GM18526 (cell line): ENCODE measurements around the gene OR2K2.

Experiments used
- POLR2A ChIP-seq: IDR thresholded peaks from 3 replicates; pipeline ENCODE4 v1.6.1; 2011; ENCODE audit not compliant: insufficient read length; ENCODE audit errors: extremely low read depth

OR2K2 gene

DNA sequence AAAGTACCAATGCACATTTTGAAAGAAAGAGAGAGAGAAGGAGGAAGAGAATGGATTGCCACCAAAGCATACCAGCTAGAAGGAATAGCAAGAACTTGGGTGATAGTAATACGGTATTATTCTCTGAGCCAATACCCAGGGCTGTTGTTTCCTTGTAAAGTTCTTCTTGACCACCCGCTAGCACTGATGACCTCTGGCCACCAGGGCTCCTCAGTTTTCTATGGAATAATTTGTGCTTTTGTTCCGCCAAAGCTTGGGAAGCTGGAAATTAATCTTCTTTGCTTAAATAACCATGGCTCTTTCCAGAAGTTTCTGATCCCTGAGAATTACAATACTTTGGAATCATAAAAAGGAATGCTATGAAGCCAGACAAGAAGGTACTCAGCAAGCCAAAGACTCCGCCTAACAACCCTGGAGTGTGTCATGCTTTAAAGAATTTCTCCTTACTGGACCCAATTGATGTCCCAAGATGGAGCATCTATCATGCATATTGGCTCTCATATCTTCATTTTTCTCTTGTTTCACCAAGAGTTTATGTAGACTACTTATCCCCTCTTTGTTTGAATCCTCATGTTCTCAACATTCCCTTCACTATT, 29.8 kb downstream of the OR2K2 start:
- no peak for TF ChIP-seq POLR2A

DNA sequence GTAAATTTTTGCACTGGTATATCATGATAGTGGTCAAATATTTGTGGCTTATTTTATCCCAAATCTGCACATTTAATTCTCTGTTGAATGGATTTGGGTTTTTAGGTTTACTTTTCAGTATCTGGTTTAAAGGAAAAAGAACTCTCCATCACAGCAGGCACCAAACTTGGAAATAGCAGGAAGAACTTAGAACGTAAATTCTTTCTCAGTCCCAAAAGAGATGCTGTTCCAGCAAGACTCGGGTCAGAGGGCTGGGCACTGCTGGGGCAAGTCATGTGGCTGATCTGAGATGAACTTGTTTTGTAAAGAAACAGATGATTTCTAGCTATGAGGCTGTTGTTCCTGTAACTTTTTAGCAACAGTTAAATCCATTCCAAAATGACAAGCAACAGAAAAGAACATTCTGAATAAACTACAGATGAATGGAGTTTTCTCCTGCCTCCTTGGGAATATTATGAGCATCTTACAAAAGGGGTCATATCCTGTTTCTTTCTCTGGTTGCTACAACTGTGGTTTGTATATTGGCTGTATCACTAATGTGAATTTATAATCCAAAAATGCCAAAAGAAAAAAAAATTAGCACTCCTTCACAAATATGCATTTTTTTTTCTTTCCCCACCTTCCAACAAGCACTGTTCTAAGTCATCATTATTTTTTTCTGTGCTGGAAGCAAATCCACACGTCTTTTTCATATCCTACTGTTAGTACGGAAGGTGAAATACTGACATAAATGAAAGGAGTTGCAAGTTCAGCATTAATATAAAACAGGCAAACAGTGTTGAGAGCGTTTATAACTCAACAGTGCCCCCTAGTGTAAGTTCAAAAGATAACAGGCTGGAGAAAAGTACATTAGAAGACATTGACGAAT, 31.1 kb downstream of the OR2K2 start:
- TF ChIP-seq POLR2A = no peak

DNA sequence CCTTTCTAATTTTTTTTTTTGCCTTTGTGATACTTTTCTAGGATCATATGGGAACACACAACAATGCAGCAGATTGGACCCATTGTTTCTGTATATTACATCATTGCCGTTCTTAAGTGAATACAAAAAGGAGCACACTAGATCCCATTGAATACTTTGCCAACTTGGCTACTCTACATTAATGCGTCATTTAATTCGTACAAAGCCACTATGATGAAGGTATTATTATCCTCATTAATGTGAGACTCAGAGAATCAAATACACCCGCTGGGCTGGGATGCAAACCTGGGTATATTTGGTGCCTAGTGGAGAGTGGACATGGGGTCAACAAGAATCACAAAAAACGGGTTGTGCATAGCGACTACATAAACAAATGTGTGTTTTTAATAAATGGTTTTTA, 31.9 kb downstream of the OR2K2 start:
- no peak for TF ChIP-seq POLR2A

DNA sequence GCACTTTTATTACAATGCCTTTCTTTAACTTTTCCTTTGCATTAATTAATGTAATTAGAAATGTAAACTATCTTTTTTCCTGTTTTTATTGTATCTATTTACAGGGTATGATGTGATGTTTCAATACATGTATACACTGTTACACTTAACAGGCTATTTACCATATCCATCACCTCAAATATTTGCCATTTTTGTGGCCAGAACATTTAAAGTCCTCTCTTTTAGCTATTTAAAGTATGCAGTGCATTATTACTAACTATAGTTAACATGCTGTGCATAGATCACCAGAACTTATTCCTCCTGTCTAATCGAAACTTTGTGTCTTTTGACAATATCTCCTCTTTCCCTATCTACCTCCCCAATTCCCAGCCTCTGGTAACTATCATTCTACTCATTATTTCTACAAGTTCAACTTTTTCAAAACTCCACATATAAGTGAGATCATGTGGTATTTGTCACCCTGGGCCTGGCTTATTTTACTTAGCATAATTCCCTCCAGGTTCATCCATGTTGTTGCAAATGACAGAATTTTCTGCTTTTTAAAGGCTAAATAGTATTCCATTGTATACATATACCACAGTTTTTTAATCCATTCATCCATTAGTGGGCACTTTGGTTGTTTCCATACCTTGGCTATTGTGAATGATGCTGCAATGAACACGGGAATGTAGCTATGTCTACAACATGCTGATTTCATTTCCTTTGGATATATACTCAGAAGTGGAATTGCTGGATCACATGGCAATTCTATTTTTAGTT, 32.8 kb downstream of the OR2K2 start:
- no peak for TF ChIP-seq POLR2A

GRCh38 chr9:111294691-111295451, 35.2 kb downstream of the OR2K2 start:
- no peak for TF ChIP-seq POLR2A

- no peak for TF ChIP-seq POLR2A
These were observed 42.9 kb downstream of the OR2K2 start for GRCh38 chr9:111287127-111287526.

- no peak for TF ChIP-seq POLR2A
These were observed 45.3 kb downstream of the OR2K2 start for GRCh38 chr9:111284703-111285102.

DNA sequence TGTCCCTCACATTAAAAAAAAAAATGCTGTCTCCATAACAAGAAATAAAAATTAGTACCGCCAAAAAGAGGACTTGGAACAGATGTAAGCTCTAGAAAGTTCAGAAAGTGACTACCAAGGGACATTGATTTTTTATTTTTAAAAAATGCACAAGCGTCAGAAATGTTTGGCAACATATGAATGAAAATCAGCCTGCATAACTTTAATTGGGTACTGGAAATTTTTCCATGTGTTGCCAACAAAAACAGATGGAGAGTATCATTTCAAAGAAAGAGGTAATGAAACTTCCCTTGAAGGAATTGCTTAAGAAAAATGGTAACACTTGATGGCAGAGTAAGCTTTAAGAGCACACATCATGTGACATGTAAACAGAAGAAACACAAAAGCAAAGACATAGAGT, 47.2 kb downstream of the OR2K2 start:
- TF ChIP-seq POLR2A = no peak
